Smooth muscle cell (in vitro differentiated cells): ENCODE data around the gene SLCO2A1. TPM values are rescaled to one million over a fixed set of nuclear protein-coding genes. Genes with fewer than 3 reads are reported as not detected.

Experiments used
- DNase-seq: peaks from one replicate; lab custom pipeline; 2025; ENCODE audit not compliant: unreplicated experiment; lab: John Stamatoyannopoulos, UW
- H2AFZ ChIP-seq: fragments of 200-600 bp; sonication (generic); 2 replicates; pipeline ENCODE4 v1.6.0; 2016; ENCODE audit warnings: antibody characterized with exemption, low read depth, mild to moderate bottlenecking
- H3F3A ChIP-seq: fragments of 200-600 bp; sonication (generic); 2 replicates; pipeline ENCODE4 v1.6.0; 2017; ENCODE audit warnings: antibody characterized with exemption, low read depth
- H3K27ac ChIP-seq: fragments of 200-600 bp; sonication (generic); 2 replicates; pipeline ENCODE4 v1.5.1; 2016; ENCODE audit warnings: low read depth, mild to moderate bottlenecking
- H3K27me3 ChIP-seq: fragments of 200-600 bp; sonication (generic); 2 replicates; pipeline ENCODE4 v1.6.1; 2016; ENCODE audit warnings: low read depth, mild to moderate bottlenecking
- H3K36me3 ChIP-seq: fragments of 200-600 bp; sonication (generic); 2 replicates; pipeline ENCODE4 v1.5.1; 2016; ENCODE audit warnings: low read depth
- H3K4me1 ChIP-seq: fragments of 200-600 bp; sonication (generic); 2 replicates; pipeline ENCODE4 v1.5.1; 2016; ENCODE audit warnings: low read depth
- H3K4me2 ChIP-seq: fragments of 200-600 bp; sonication (generic); 2 replicates; pipeline ENCODE4 v1.6.0; 2016; ENCODE audit warnings: mild to moderate bottlenecking
- H3K4me3 ChIP-seq: fragments of 200-600 bp; sonication (generic); 2 replicates; pipeline ENCODE4 v1.5.1; 2016; ENCODE audit warnings: mild to moderate bottlenecking
- H3K79me2 ChIP-seq: fragments of 200-600 bp; sonication (generic); 2 replicates; pipeline ENCODE4 v1.6.0; 2016; ENCODE audit warnings: low read depth, mild to moderate bottlenecking
- H3K9ac ChIP-seq: fragments of 200-600 bp; sonication (generic); 2 replicates; pipeline ENCODE4 v1.6.0; 2016; ENCODE audit warnings: low read depth
- H3K9me3 ChIP-seq: fragments of 200-600 bp; sonication (generic); replicated peaks from 2 replicates; pipeline ENCODE4 v1.5.1; 2016; ENCODE audit warnings: low read depth
- H4K20me1 ChIP-seq: fragments of 200-600 bp; sonication (generic); 2 replicates; pipeline ENCODE4 v1.6.0; 2016; ENCODE audit warnings: low read depth
- WGBS: methylation state at CpG from one replicate; pipeline ENCODE4 v1.1.7; 2016; ENCODE audit warnings: low lambda C conversion rate; 5-methylcytosine and 5-hydroxymethylcytosine counted together
- polyA plus RNA-seq: library from polyadenylated mRNA; unstranded; fragments of >200 nt; fragmentation: Nextera tagmentation; extraction: Ambion mirVana; gene quantifications from 2 replicates; pipeline ENCODE4 v1.2.1, GENCODE V29; 2016
- total RNA-seq: library from RNA; depleted of rRNA; stranded (reverse); fragments of >200 nt; gene quantifications from 2 replicates; pipeline ENCODE4 v1.2.3, GENCODE V29; 2014
- TF ChIP-seq, protein P1 (sequence below): fragments of 200-600 bp; sonication (generic); IDR thresholded peaks from 2 replicates; pipeline ENCODE4 v1.5.1; 2017; ENCODE audit warnings: borderline replicate concordance, mild to moderate bottlenecking, antibody characterized with exemption; ENCODE audit not compliant: insufficient read depth, poor library complexity, severe bottlenecking

Gene SLCO2A1
- total and polyA plus RNA-seq, 2 experiments from 2014 or later, result 7.7 to 14.2 TPM

DNA sequence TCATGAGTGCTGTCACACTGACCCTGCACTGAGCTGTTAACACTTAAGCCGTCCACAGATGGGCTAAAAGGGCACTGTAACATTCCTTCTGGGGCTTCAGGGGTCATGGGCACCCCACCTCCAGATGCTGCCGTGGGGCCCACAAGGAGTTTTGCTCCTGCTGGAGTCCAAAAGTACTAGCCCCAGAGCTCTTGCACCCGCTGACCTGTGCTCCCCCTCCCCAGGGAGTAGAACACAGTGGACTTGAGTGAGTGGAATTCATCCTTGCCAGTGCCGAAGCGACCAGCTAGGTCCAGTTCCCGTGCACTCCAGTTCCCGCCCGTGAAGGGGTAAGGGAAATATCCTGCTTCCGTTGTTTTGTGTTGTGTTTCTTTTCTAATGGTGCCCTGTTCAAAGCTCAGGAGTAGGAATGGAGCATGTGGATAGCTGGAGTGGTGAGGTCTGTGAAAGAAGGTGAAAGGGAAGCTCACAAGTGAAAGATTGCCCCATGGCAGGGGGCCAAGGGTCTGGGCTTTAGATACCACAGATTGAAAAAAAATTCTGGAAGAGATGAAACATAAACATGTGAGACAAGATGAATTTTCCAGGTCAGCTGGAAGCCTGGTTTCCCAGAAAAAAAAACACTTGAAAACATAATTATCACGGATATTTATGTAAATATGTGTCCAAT is 36.6 kb downstream of the SLCO2A1 start:
- DNase-seq, result no peak
- H4K20me1 ChIP-seq, result no peaks in the 10 kb centered on the region
- H3F3A ChIP-seq, result no peaks in the 10 kb centered on the region
- no peaks in the 10 kb centered on the region for H3K9me3 ChIP-seq
- no peak overlapping the region for H3K4me2 ChIP-seq
- H3K4me1 ChIP-seq, result peaks cover 23% of the 10 kb centered on the region
- H3K79me2 ChIP-seq, result no peaks in the 10 kb centered on the region
- H2AFZ ChIP-seq, result no peak overlapping the region
- no peak overlapping the region for H3K4me3 ChIP-seq
- H3K27me3 ChIP-seq, result peaks cover 3% of the 10 kb centered on the region
- H3K9ac ChIP-seq, result no peak overlapping the region
- TF ChIP-seq, protein P1, sequence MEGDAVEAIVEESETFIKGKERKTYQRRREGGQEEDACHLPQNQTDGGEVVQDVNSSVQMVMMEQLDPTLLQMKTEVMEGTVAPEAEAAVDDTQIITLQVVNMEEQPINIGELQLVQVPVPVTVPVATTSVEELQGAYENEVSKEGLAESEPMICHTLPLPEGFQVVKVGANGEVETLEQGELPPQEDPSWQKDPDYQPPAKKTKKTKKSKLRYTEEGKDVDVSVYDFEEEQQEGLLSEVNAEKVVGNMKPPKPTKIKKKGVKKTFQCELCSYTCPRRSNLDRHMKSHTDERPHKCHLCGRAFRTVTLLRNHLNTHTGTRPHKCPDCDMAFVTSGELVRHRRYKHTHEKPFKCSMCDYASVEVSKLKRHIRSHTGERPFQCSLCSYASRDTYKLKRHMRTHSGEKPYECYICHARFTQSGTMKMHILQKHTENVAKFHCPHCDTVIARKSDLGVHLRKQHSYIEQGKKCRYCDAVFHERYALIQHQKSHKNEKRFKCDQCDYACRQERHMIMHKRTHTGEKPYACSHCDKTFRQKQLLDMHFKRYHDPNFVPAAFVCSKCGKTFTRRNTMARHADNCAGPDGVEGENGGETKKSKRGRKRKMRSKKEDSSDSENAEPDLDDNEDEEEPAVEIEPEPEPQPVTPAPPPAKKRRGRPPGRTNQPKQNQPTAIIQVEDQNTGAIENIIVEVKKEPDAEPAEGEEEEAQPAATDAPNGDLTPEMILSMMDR, result no peak
- WGBS, result 92% methylated on average over 10 of the region's 10 CpGs
- no peaks in the 10 kb centered on the region for H3K36me3 ChIP-seq
- no peak overlapping the region for H3K27ac ChIP-seq

- no peak overlapping the region for H3K27ac ChIP-seq
- TF ChIP-seq, protein P1, result no peak
- DNase-seq, result no peak
Observed at GRCh38 chr3:133992381-133992780, 37.3 kb downstream of the SLCO2A1 start.

GRCh38 chr3:133991637-133992036 is 38.1 kb downstream of the SLCO2A1 start:
- TF ChIP-seq, protein P1, result no peak
- 100% methylated on average over 2 of the region's 2 CpGs for WGBS
- Histone ChIP-seq H3K27ac (no peak overlapping the region), H3K9ac (no peak overlapping the region), H3K4me3 (no peak overlapping the region), H3K4me2 (no peak overlapping the region), H3K36me3 (no peaks in the 10 kb centered on the region), H3K27me3 (peaks cover 3% of the 10 kb centered on the region), H3K9me3 (no peaks in the 10 kb centered on the region), H4K20me1 (no peaks in the 10 kb centered on the region), H3K79me2 (no peaks in the 10 kb centered on the region), H3K4me1 (peaks cover 23% of the 10 kb centered on the region), H2AFZ (no peak overlapping the region), H3F3A (no peaks in the 10 kb centered on the region)
- no peak for DNase-seq

More at GRCh38 chr3:133992381-133992780, 37.3 kb downstream of the SLCO2A1 start:
- Histone ChIP-seq H3K9me3 (no peaks in the 10 kb centered on the region), H3K4me2 (no peak overlapping the region), H4K20me1 (no peaks in the 10 kb centered on the region), H3K4me3 (no peak overlapping the region), H3K4me1 (peaks cover 23% of the 10 kb centered on the region), H3K27me3 (peaks cover 3% of the 10 kb centered on the region), H2AFZ (no peak overlapping the region), H3K79me2 (no peaks in the 10 kb centered on the region), H3F3A (no peaks in the 10 kb centered on the region), H3K9ac (no peak overlapping the region), H3K36me3 (no peaks in the 10 kb centered on the region)
- WGBS, result 68% methylated on average over 3 of the region's 3 CpGs

- Histone ChIP-seq H4K20me1 (no peaks in the 10 kb centered on the region), H3K9ac (no peak overlapping the region), H2AFZ (no peak overlapping the region), H3F3A (no peaks in the 10 kb centered on the region), H3K4me2 (no peak overlapping the region), H3K36me3 (no peaks in the 10 kb centered on the region), H3K4me3 (no peak overlapping the region), H3K27ac (no peak overlapping the region), H3K27me3 (peaks cover 3% of the 10 kb centered on the region), H3K79me2 (no peaks in the 10 kb centered on the region), H3K9me3 (no peaks in the 10 kb centered on the region), H3K4me1 (peaks cover 20% of the 10 kb centered on the region)
- TF ChIP-seq, protein P1, result no peak
- no peak for DNase-seq
- 74% methylated on average over 3 of the region's 3 CpGs for WGBS
Observed at GRCh38 chr3:133991209-133991608, 38.5 kb downstream of the SLCO2A1 start.
